BE2C (cell line): ENCODE results near the gene NOS1AP.
A peak's percentile ranks its signal among the peaks of the same experiment; 100 is the strongest.

Source experiments
- DNase-seq: peaks from one replicate; pipeline ENCODE4 v3.0.0-alpha.2; 2020
- H3K27me3 ChIP-seq: fragments of 250-450 bp; sonication (Bioruptor Pico); 2 replicates; pipeline ENCODE4 v1.5.1; 2020; ENCODE audit warnings: mild to moderate bottlenecking
- H3K36me3 ChIP-seq: fragments of 250-450 bp; sonication (Bioruptor Pico); 2 replicates; pipeline ENCODE4 v1.5.1; 2020; ENCODE audit warnings: mild to moderate bottlenecking
- H3K4me1 ChIP-seq: fragments of 250-450 bp; sonication (Bioruptor Pico); 2 replicates; pipeline ENCODE4 v1.5.1; 2020
- H3K4me3 ChIP-seq: 2 replicates; pipeline ENCODE4 v1.5.1; 2011; ENCODE audit warnings: low read depth, low read length
- H3K9me3 ChIP-seq: fragments of 250-450 bp; sonication (Bioruptor Pico); 2 replicates; pipeline ENCODE4 v1.5.1; 2020
- TF ChIP-seq, protein P1 (sequence below): IDR thresholded peaks from 2 replicates; pipeline ENCODE4 v1.5.1; 2012; ENCODE audit warnings: mild to moderate bottlenecking, low read depth, low read length

NOS1AP gene

DNA sequence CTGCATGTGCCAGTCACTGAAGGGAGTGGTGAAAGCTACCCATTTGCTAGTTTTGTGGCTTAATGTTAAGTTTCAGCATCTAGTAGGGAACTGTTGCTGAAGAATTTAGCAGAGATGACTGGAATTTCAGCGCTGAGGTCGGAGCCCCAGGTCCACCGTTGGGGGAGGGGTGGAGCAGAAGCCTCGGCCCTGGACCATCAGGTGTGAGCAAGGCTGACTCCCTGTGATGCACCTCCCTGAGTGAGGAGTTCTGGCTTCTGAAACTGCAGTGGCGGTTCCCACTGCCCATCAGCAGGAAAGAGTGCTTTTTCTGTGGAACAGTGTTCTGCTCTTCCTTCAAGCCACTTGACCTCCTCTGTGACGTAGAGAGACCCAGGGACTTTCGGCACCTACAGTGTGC lies 1.3 kb downstream of the NOS1AP start:
- no peaks in the 10 kb centered on the region for H3K36me3 ChIP-seq
- no peak for DNase-seq
- TF ChIP-seq, protein P1, sequence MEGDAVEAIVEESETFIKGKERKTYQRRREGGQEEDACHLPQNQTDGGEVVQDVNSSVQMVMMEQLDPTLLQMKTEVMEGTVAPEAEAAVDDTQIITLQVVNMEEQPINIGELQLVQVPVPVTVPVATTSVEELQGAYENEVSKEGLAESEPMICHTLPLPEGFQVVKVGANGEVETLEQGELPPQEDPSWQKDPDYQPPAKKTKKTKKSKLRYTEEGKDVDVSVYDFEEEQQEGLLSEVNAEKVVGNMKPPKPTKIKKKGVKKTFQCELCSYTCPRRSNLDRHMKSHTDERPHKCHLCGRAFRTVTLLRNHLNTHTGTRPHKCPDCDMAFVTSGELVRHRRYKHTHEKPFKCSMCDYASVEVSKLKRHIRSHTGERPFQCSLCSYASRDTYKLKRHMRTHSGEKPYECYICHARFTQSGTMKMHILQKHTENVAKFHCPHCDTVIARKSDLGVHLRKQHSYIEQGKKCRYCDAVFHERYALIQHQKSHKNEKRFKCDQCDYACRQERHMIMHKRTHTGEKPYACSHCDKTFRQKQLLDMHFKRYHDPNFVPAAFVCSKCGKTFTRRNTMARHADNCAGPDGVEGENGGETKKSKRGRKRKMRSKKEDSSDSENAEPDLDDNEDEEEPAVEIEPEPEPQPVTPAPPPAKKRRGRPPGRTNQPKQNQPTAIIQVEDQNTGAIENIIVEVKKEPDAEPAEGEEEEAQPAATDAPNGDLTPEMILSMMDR: no peak
- H3K27me3 ChIP-seq: no peaks in the 10 kb centered on the region
- peaks cover 6% of the 10 kb centered on the region for H3K4me1 ChIP-seq
- no peaks in the 10 kb centered on the region for H3K9me3 ChIP-seq
- H3K4me3 ChIP-seq: peak overlapping the region; percentile 84

GRCh38 chr1:162072740-162073139 lies 3.2 kb downstream of the NOS1AP start:
- Histone ChIP-seq H3K4me1 (peaks cover under 1% of the 10 kb centered on the region), H3K36me3 (no peaks in the 10 kb centered on the region)
- no peak for DNase-seq

DNA sequence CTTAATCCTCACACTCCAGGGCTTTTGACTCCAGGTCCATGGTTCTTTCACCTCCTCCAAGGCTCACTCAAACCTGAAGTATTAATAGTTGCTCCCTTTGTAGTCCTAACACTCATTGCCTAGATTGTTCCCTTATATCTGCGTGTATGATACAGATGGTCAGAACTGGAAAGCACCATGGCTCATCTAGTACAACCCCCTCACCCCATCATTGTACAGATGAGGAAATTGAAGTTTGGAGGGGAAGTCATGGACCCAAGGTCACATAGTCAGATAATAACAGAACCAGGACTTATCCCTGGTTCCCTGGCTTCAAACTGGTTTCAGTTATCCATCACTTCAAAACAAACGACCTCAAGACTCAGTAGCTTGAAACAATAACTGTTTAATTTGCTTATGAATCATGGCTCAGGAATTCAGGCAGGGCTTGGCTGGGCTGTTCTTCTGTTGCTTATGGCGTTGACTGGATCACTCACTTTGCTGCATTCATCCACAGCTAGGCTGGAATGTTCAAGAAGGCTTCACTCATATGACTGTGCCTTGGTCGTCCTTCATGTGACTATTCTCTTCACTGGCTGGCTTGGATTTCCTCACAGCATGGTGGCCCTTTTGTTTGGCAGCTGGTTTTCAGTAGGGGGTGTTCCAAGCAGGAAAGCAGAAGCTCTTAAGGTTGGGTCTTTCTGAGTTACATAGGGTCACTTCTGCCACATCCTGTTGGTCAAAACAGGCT lies 5.0 kb downstream of the NOS1AP start:
- no peak for DNase-seq
- TF ChIP-seq, protein P1: no peak
- Histone ChIP-seq H3K4me1 (peaks cover 1% of the 10 kb centered on the region), H3K9me3 (no peaks in the 10 kb centered on the region), H3K4me3 (no peak overlapping the region), H3K27me3 (no peaks in the 10 kb centered on the region), H3K36me3 (no peaks in the 10 kb centered on the region)

More at GRCh38 chr1:162072740-162073139, 3.2 kb downstream of the NOS1AP start:
- Histone ChIP-seq H3K9me3 (no peaks in the 10 kb centered on the region), H3K4me3 (no peak overlapping the region), H3K27me3 (no peaks in the 10 kb centered on the region)
- TF ChIP-seq, protein P1: no peak

- no peak overlapping the region for H3K4me3 ChIP-seq
- no peaks in the 10 kb centered on the region for H3K36me3 ChIP-seq
- H3K4me1 ChIP-seq: peaks cover 13% of the 10 kb centered on the region
- TF ChIP-seq, protein P1: no peak
- H3K9me3 ChIP-seq: no peaks in the 10 kb centered on the region
- no peaks in the 10 kb centered on the region for H3K27me3 ChIP-seq
- no peak for DNase-seq
These were observed 6.4 kb downstream of the NOS1AP start for GRCh38 chr1:162075862-162076261.

- no peaks in the 10 kb centered on the region for H3K9me3 ChIP-seq
- TF ChIP-seq, protein P1: no peak
These were observed 8.3 kb downstream of the NOS1AP start for GRCh38 chr1:162077648-162078299.

GRCh38 chr1:162079030-162079429 lies 9.5 kb downstream of the NOS1AP start:
- DNase-seq: no peak
- H3K36me3 ChIP-seq: no peaks in the 10 kb centered on the region
- no peaks in the 10 kb centered on the region for H3K27me3 ChIP-seq
- no peak overlapping the region for H3K4me3 ChIP-seq
- H3K9me3 ChIP-seq: no peaks in the 10 kb centered on the region
- TF ChIP-seq, protein P1: no peak
- peaks cover 15% of the 10 kb centered on the region for H3K4me1 ChIP-seq

More at GRCh38 chr1:162077648-162078299, 8.3 kb downstream of the NOS1AP start:
- Histone ChIP-seq H3K4me1 (peaks cover 15% of the 10 kb centered on the region), H3K4me3 (no peak overlapping the region), H3K36me3 (no peaks in the 10 kb centered on the region), H3K27me3 (no peaks in the 10 kb centered on the region)
- no peak for DNase-seq
